Mucosa of descending colon (tissue), 3 donors: ENCODE results near the gene SCGN. TPM values are rescaled to one million over a fixed set of nuclear protein-coding genes. Genes with fewer than 3 reads are reported as not detected.

ENCODE experiments used
- ATAC-seq: fragments of 200-7000 bp; cut with Tn5 transposase; one replicate; pipeline ENCODE4 v1.9.1; 2020; ENCODE audit warnings: mild to moderate bottlenecking, moderate library complexity
- DNase-seq, 3 donors: peaks; one replicate each; pipeline ENCODE4 v3.0.0-alpha.2; 2020
- H3K36me3 ChIP-seq: fragments of 200-600 bp; one replicate; pipeline ENCODE4 v1.8.0; 2021; ENCODE audit warnings: low read depth, mild to moderate bottlenecking
- H3K4me1 ChIP-seq: fragments of 200-600 bp; one replicate; pipeline ENCODE4 v1.8.0; 2021; ENCODE audit warnings: low read depth, mild to moderate bottlenecking
- H3K4me3 ChIP-seq: fragments of 200-600 bp; one replicate; pipeline ENCODE4 v1.8.0; 2021; ENCODE audit warnings: mild to moderate bottlenecking
- H3K9me3 ChIP-seq: fragments of 200-600 bp; one replicate; pipeline ENCODE4 v1.8.0; 2021; ENCODE audit warnings: mild to moderate bottlenecking
- CTCF ChIP-seq: fragments of 200-600 bp; IDR thresholded peaks from one replicate; pipeline ENCODE4 v1.8.0; 2022; ENCODE audit warnings: antibody characterized with exemption, mild to moderate bottlenecking
- intact Hi-C, 2 donors: fragments of 100-400 bp; cut with DNase I in 1 of 2; cut with micrococcal nuclease in 1 of 2; formaldehyde crosslinking; loops; one replicate each; pipeline versions ENCODE4 v1.11.0 to v1.11.1; 2022; cut with DNase I, micrococcal nuclease
- total RNA-seq, 3 donors: library from RNA; stranded (reverse); fragmentation: NEBNext Ultra II Directional in 2 of 3; extraction: Animal tissue kit (Norgen Biotek cat#: 25700) in 2 of 3; gene quantifications; one replicate each; pipeline versions ENCODE4 v1.2.1 to v1.2.4, GENCODE V29; 2021 to 2023
- donor health status: DM: no; HTN: no; CAD: no; lungs with moderate emphysema.
- donor health status: DM: no; HTN: no; CAD: no.
- donor health status: DM: no; HTN: yes; CAD: no.

The SCGN gene
- total RNA-seq, 3 donors from 2014 or later = 6.4 to 18.5 (median 7.4) TPM

GRCh38 chr6:25700761-25701160, 48.7 kb downstream of the SCGN start:
- TF ChIP-seq CTCF = no peak
- DNase-seq = no peak
- ATAC-seq = no peak
- intact Hi-C loops = no loop called here
- H3K36me3 ChIP-seq = no peaks in the 10 kb centered on the region
- no peaks in the 10 kb centered on the region for H3K9me3 ChIP-seq
- no peaks in the 10 kb centered on the region for H3K4me1 ChIP-seq
- H3K4me3 ChIP-seq = no peak overlapping the region

DNA sequence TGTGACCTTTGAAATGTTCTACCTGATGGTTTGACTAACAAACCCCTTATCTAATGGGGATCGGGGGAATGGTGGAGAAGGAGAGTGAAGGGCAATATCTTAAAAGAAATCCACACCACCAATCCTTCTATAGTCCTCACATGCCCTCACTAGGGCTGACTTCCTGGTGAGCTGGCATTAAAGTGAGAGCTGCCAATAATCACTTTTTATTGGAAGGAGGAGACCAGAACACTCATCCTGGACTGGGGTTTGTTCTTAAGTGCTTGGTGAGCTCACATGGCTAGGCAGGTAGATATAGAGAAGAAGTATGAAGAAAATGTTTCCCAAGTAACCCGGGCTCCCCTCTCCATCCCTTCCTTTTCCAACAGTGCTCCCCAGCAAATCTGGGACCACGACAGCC, 49.8 kb downstream of the SCGN start:
- ATAC-seq (peak; percentile 85), DNase-seq (no peak)
- no peak overlapping the region for H3K4me3 ChIP-seq
- no peak for TF ChIP-seq CTCF
- H3K36me3 ChIP-seq = no peaks in the 10 kb centered on the region
- intact Hi-C loops = no loop called here
- no peaks in the 10 kb centered on the region for H3K9me3 ChIP-seq
- no peaks in the 10 kb centered on the region for H3K4me1 ChIP-seq

DNA sequence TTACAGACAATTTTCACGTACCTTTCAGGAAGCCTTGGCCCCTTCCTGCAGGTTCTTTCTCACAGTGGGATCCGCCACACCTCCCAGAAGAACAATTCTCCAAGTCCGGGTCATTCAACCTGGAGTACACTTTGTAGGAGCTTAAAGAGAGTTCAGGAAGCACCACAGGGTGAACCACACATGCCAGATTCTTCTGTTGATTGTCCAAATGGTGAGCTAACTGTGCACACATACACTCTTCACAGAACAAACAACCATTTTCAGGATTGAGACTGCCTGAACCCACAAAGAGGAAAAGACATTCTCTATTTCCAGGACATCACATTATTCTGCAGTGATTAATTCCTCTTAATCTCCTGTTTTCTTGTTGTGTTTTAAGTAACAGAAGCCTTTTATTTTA, 51.0 kb downstream of the SCGN start:
- no peak for ATAC-seq
- Histone ChIP-seq H3K4me1 (no peaks in the 10 kb centered on the region), H3K36me3 (no peaks in the 10 kb centered on the region), H3K9me3 (no peaks in the 10 kb centered on the region), H3K4me3 (no peak overlapping the region)
- intact Hi-C loops = no loop called here
- DNase-seq = no peak
- no peak for TF ChIP-seq CTCF

DNA sequence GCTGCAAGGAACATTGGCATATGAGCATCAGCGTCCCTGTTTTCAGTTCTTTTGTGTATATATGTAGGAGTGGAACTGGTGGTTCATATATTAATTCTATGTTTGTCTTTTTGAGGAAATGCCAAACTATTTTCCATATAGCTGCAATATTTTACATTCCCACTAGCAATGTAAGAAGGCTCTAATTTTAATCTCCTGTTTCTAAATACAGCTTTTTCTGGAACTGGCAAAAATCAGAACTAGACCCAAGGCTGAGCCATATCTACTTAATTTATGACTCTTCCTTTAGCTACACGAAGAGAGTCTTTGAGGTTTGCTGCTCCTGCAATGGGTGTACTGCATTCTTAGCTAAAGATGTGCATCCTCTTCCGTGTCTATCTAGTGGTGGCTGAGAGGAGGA, 52.0 kb downstream of the SCGN start:
- Histone ChIP-seq H3K4me1 (no peaks in the 10 kb centered on the region), H3K9me3 (no peaks in the 10 kb centered on the region), H3K36me3 (no peaks in the 10 kb centered on the region), H3K4me3 (no peak overlapping the region)
- no peak for DNase-seq
- no peak for ATAC-seq
- TF ChIP-seq CTCF = no peak
- intact Hi-C loops = no loop called here

- H3K9me3 ChIP-seq = no peaks in the 10 kb centered on the region
- H3K4me1 ChIP-seq = no peaks in the 10 kb centered on the region
- no peak overlapping the region for H3K4me3 ChIP-seq
- H3K36me3 ChIP-seq = no peaks in the 10 kb centered on the region
- DNase-seq = no peak
- no peak for TF ChIP-seq CTCF
- intact Hi-C loops = no loop called here
- no peak for ATAC-seq
These were observed 54.4 kb downstream of the SCGN start for GRCh38 chr6:25706314-25707014.

DNA sequence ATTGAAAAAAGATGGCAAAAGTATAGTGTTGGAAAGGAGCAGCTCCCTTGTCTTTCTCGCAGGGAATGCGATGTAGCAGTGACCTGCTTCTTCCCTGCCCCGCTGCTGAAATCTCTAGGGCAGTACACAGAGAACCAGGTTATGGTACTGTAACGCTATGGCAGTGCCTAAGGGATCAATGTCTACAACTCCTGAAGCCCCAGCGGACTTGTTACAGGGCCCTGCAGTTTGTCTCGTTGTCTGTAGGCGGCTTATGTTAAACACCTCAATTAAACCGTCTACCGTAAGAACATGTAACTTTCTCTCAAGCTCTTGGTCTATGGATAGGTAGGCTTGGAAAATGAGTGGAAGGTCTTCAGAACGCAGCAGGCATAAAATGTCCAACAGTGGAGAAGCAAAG, 57.7 kb downstream of the SCGN start:
- no peaks in the 10 kb centered on the region for H3K9me3 ChIP-seq
- no peaks in the 10 kb centered on the region for H3K36me3 ChIP-seq
- intact Hi-C loops = no loop called here
- ATAC-seq (no peak), DNase-seq (no peak)
- H3K4me1 ChIP-seq = no peaks in the 10 kb centered on the region
- H3K4me3 ChIP-seq = no peak overlapping the region
- TF ChIP-seq CTCF = no peak
